Measurements from ENCODE around the gene MCM7. TPM values are rescaled to one million over a fixed set of nuclear protein-coding genes. Genes with fewer than 3 reads are reported as not detected.

MCM7 gene
- total RNA-seq, 1 donor from 2014 or later: 196 TPM

DNA sequence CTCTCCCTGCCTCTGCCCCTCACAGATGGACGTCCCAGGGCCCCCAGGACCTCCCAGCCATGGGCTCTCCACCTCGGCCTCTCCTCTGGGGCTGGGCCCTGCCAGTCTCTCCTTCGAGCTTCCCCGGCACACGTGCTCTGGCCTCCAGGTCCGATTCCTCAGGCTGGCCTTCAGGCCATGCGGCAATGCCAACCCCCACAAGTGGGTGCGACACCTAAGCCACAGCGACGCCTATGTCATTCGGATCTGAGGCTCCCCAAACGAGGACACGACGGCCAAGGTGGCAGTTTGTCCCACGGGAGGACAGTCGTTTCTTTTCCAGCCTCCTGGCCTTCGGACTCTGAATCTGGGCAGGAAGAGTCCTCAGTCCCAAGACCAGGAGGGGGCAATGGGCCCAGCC, 5.4 kb upstream of the MCM7 start:
- TF ChIP-seq, protein P1, sequence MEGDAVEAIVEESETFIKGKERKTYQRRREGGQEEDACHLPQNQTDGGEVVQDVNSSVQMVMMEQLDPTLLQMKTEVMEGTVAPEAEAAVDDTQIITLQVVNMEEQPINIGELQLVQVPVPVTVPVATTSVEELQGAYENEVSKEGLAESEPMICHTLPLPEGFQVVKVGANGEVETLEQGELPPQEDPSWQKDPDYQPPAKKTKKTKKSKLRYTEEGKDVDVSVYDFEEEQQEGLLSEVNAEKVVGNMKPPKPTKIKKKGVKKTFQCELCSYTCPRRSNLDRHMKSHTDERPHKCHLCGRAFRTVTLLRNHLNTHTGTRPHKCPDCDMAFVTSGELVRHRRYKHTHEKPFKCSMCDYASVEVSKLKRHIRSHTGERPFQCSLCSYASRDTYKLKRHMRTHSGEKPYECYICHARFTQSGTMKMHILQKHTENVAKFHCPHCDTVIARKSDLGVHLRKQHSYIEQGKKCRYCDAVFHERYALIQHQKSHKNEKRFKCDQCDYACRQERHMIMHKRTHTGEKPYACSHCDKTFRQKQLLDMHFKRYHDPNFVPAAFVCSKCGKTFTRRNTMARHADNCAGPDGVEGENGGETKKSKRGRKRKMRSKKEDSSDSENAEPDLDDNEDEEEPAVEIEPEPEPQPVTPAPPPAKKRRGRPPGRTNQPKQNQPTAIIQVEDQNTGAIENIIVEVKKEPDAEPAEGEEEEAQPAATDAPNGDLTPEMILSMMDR (IDR thresholded peaks at IDR 0.05; ENCODE audit: partially characterized antibody, unreplicated experiment): no peak
- no peaks in the 10 kb centered on the region for H3K4me1 Mint-ChIP-seq (ENCODE audit: low read depth, unreplicated experiment)
- no peaks in the 10 kb centered on the region for H3K36me3 Mint-ChIP-seq (ENCODE audit: unreplicated experiment)
- H3K4me3 Mint-ChIP-seq (ENCODE audit: unreplicated experiment): no peak overlapping the region
- H3K27me3 Mint-ChIP-seq (ENCODE audit: unreplicated experiment): peaks cover 10% of the 10 kb centered on the region
- peaks cover 6% of the 10 kb centered on the region for H3K9me3 Mint-ChIP-seq (ENCODE audit: unreplicated experiment)
- H3K27ac Mint-ChIP-seq (ENCODE audit: unreplicated experiment): no peak overlapping the region
- no peak for DNase-seq

DNA sequence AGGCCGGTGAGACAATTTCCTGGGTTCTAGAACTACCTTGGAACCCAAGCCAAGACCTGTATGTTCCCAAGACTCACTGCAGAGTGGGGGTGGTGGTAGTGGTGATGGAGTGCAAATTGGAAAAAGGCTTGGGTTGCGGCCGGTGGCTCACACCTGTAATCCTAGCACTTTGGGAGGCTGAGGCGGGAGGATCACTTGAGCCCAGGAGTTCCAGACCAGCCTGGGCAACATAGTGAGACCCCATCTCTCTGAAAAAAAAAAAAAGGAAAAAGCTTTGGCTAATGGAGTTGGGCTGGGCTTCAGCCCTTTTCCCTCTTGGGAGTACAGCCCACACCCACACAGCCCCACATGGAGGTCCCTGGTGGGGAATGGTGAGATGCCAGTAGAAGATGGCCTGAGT, 4.3 kb upstream of the MCM7 start:
- Mint-ChIP-seq H3K4me1 (ENCODE audit: low read depth, unreplicated experiment) (no peaks in the 10 kb centered on the region), H3K27ac (ENCODE audit: unreplicated experiment) (no peak overlapping the region), H3K4me3 (ENCODE audit: unreplicated experiment) (no peak overlapping the region)

DNA sequence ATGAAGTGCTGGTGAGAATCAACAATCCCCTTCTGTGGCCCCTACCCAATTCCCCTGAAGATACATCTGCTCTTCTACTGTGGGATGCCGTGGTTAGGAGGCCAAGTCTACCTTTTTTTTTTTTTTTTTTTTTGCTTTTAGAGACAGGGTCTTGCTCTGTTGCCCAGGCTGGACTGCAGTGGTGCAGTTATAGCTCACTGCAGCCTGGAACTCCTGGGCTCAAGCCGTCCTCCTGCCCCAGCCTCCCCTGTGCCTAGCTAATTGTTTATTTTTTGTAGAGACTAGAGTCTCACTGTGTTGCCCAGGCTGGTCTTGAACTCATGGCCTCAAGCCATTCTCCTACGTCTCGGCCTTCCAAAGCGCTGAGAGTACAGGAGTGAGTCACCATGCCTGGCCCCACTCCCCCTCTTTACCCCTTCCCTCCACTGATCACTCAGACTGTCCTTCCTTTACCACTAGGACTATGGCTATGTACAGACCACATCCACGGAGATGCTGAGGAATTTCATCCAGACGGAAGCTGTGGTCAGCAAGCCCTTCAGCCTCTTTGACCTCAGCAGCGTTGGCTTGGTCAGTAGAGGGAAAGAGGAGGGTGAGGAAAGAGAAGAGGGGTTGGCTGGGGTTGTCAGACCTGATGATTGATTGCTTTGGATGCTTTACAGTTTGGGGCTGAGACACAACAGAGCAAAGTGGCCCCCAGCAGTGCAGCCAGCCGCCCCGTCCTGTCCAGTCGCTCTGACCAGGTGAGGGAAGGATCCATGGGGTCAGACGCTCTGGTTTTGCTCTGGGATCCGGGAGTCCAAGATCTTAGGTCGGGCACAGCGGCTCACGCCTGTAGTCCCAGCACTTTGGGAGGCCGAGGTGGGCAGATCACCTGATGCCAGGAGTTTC, 2.0 kb upstream of the MCM7 start:
- Mint-ChIP-seq H3K27ac (ENCODE audit: unreplicated experiment) (peak overlapping the region; percentile 28), H3K27me3 (ENCODE audit: unreplicated experiment) (peaks cover 29% of the 10 kb centered on the region), H3K4me1 (ENCODE audit: low read depth, unreplicated experiment) (peaks cover 18% of the 10 kb centered on the region), H3K4me3 (ENCODE audit: unreplicated experiment) (peak overlapping the region; percentile 91), H3K36me3 (ENCODE audit: unreplicated experiment) (peaks cover 19% of the 10 kb centered on the region), H3K9me3 (ENCODE audit: unreplicated experiment) (peaks cover 20% of the 10 kb centered on the region)
- TF ChIP-seq, protein P1 (IDR thresholded peaks at IDR 0.05; ENCODE audit: partially characterized antibody, unreplicated experiment): no peak
- no peak for DNase-seq

More for the DNA sequence above, 4.3 kb upstream of the MCM7 start:
- peaks cover 16% of the 10 kb centered on the region for H3K27me3 Mint-ChIP-seq (ENCODE audit: unreplicated experiment)
- TF ChIP-seq, protein P1 (IDR thresholded peaks at IDR 0.05; ENCODE audit: partially characterized antibody, unreplicated experiment): no peak
- no peak for DNase-seq
- peaks cover 11% of the 10 kb centered on the region for H3K9me3 Mint-ChIP-seq (ENCODE audit: unreplicated experiment)
- H3K36me3 Mint-ChIP-seq (ENCODE audit: unreplicated experiment): no peaks in the 10 kb centered on the region

DNA sequence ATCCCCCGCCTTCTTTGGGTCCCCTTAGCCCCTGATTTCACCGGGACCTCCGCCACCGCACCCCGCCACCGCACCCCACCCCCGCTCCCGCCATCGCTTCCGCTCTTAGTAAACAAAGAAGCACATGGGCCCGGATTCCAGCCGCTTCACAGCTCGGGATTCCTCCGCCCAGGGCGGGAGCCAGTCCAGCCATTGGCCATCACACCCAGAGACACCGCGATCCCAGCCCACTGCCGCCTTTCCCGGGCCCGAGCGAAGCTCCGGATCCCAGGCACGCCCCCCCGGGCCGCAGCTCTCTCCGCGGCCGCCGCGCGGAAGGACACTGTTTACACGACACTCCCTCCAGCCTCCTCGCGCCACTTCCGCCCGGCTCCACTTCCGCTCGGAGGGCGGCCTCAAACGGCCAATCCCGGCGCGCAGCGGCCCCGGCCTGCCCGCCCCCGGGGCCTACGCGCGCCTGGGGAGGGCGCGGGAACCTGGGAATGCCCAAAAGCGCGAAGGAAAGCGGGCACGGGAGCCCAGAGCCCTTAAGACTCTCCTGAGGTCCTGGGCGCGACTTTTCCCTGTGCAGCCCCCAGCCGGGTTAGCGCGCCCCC, 679 bp downstream of the MCM7 start:
- H3K27ac Mint-ChIP-seq (ENCODE audit: unreplicated experiment): peak overlapping the region; percentile 98

More for the DNA sequence above, 679 bp downstream of the MCM7 start:
- peaks cover 28% of the 10 kb centered on the region for H3K4me1 Mint-ChIP-seq (ENCODE audit: low read depth, unreplicated experiment)
- peaks cover 23% of the 10 kb centered on the region for H3K36me3 Mint-ChIP-seq (ENCODE audit: unreplicated experiment)
- peaks cover 31% of the 10 kb centered on the region for H3K9me3 Mint-ChIP-seq (ENCODE audit: unreplicated experiment)
- TF ChIP-seq, protein P1 (IDR thresholded peaks at IDR 0.05; ENCODE audit: partially characterized antibody, unreplicated experiment): no peak
- peak; percentile 98 for DNase-seq
- H3K27me3 Mint-ChIP-seq (ENCODE audit: unreplicated experiment): peaks cover 29% of the 10 kb centered on the region
- peak overlapping the region; percentile 99 for H3K4me3 Mint-ChIP-seq (ENCODE audit: unreplicated experiment)
